Measurements from ENCODE around the gene PSMB7.

PSMB7 gene

DNA sequence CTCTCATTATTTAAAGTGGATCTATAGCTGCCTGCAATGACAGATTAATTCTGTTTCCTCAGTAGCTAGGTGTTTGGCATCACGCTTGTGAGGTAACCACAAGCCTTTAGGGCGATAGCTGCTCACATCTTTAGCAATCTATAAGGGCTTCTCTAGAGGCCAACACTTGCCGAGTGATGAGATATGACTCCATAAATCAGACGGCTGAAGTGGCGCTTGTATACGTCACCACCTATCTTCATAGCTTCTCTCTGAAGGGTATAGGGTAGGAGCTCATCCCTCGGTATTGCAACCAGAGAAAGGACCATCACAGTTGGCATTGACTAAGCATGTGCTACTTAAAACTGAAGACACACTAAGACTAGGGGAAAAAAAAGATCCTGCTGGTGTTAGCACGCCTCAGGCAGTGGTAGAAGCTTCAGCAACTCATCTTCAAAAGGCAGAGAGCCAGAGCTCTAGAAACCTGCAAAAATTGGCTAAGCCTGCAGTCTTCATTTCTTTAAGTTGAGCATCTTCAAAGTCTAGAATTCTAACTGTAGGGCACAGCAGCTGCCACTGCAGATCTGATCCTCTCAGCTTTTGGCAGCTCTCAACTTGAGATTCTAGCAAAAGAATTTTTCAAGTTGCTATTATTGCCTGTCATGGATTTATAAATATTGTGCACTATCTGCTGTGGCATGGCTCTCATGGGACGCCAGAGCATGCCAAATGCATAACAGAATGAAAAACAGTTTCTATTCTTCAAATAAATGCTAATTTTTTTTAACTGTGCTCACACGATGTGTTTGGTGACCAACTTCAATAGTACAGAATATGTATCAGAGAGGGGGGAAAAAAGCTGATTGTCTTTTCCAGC lies 37.5 kb downstream of the PSMB7 start:
- peak in 2 of 3 experiments; percentile 48 to 79 for DNase-seq

DNA sequence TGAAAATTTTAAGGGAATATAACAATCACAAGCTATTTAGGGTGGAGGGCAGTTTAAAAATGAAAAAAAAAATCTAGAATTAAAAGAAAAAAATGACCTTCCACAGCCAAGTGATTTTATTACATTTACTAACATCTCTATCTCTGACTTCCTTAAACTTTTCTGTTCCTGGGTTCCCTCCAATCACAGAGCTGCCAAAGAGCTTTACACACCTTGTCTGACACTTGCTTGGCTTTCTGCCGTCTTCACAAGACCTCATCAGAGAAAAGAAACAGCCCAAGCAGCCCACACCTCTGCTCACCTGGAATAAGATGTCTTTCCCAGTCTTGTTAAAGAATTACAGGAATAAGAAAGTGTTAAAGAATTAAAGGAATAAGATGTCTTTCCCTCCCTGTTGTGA lies 38.9 kb downstream of the PSMB7 start:
- no peak for DNase-seq

DNA sequence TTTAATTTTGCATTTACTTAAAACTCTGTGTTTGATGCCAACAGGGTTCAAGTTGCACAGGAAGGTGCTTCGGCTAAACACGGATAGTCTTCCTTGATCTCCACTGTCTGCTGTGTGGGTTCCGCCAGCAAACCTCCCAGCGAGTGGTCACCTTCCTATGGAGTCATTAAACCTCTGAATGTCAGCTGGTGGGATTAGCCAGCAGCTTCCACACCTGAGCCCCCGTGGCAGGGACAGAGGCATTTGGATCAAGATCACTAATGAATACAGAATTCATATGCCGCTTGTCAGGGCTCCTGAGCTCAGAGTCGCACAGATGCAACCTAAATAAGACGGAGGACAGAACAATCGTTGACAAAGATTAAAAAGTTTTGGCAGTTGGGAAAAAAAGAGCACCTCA lies 39.5 kb downstream of the PSMB7 start:
- DNase-seq: no peak

DNA sequence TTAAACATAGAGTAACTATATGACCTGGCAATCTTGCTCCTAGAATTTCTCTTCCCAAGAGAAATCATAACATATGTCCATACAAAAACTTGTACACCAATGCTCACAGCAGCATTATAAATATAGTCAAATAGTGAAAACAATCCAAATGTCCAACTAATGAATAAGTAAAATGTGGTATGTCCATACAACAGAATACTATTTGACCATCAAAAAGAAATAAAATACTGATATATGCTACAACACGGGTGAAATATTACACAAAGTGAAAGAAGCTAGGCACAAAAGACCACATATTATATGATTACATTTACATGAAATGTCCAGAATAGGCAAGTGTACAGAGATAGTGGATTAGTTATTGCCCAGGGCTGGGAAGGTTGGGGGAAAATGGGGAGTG lies 41.4 kb downstream of the PSMB7 start:
- DNase-seq: no peak

DNA sequence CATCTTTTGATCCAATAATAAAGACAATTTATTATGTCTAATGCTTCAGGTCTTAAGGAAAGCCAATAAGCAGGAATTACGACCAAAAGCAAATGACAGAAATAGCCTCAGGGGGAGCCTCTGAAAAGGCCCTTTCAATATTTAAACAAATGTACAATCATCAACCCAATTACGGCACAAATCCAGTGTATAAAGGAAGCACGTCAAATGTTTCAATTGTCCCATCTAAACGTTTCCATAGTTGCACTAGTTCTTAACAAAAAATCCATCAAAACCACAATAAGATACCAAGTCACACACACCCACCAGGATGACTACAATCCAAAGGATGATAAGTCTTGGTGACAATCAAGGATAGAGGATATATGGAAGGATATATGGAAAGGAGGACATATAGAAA lies 41.9 kb downstream of the PSMB7 start:
- no peak for DNase-seq

DNA sequence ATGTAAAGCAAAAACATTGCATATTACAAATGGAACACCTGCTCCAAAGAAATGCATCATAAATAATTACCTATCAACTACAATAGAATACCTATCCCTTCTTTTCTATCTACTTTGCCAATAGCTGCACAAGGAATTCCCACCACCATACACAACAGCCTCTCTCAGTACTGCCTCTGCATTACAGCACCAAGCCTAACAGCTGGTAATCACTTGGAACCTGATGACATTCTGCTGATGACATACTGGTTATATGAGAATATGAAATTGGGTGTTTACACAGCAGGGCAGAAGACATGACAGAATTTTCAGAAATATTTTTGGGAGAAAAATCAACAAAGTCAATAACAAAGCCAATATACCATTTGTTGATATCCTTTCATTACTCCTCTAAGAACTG lies 43.2 kb downstream of the PSMB7 start:
- DNase-seq: no peak

DNA sequence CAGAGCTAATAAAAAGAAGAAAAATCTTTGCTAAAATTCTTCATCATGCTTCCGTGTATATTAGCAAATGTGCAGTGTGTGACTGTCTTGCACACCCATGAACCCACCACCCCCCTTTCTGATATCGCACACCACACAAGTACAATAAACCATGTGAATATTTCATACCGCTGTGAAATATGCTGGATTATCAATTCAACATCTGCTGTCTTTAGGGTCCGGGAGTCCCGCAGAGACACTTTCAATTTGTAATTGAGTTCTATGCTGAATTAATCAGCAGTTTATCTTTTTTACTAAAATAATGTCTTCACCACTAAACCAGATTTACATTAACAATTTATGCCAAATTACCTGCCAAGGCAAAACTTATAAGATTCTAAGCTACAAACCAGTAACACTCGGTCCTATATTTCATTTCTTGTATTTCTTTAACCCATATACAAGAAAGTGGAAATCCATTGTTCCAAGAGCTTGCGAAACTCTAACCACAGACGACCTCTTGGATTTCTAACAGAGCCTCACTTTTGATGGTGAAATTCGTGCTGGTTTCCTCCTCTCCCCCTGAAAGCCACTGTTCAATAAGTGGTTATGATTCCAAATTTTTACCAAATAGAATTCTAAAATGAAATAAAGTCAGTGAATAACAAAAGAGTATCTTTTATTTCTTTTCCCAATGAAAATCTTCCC lies 44.2 kb downstream of the PSMB7 start:
- DNase-seq: no peak

DNA sequence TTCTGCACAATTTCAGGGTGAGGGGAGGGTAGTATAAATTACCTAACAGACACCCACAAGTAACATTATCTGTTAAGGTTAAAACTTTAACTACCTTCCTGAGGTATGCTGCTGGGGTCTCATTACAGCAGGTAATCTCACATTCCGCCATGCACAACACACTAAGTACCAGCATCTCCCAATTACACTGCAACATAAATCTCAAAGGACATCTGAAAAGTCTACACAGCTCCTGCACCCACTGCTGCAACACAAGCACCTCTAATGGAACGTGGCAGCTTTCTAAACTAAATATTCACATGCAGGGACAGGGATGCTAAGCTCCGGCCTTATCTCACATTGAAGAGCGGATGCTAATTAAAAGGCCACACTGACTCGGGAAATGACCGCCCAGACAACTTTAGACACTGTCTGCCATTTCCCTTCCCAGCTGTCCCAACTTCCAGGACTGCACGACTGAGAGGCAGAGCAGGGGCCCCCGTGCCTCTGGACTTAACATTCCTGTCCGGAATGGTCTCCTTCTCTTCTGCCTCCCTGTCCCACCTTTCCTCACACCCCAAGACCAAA lies 45.9 kb downstream of the PSMB7 start:
- no peak for DNase-seq

DNA sequence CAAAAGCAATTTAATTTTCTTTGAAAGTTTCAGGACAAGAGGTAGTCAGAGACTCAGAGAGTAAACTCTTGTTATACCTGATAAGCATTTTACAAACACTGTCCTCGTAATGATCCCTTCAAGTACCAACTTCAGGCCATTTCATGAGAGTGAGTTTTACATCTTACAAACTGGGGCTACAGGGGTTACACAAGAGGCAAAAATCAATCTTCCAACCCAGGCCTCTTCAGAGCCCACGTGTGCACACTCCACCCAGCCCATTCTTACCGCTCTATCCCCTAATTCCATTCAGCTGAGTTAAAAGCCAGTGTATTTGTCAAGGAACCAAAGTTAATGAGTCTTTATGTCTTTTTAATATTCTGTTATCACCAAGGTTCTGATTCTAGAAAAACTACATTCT lies 46.5 kb downstream of the PSMB7 start:
- no peak for DNase-seq

DNA sequence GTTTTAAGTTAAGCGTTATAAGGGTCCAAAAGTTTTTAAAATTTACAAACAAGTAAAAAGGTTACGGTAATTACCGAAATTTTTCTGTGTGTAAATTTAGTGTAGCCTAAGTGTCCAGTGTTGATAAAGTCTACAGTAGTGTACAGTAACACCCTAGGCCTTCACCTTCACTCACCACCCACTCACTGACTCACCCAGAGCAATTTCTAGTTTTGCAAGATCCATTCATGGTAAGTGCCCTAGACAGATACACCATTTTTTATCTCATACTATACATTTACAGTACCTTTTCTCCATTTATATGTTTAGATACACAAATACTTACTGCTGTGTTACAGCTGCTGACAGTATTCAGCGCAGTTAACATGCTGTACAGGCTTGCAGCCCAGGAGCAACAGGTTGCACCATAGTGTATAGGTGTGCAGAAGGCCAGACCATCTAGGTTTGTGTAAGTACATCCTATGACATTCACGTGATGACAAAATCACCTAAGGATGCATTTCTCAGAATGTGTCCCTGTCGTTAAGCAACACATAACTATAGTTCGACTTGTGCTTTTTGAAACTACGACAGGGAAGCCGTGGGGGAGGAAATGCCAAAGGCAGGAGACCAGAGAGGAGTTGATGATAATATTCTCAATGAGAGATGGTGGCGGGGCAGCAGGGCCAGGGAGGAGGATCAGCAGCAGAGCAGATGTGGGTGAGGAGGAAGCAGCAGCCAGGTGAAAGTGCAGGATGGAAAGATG lies 48.6 kb downstream of the PSMB7 start:
- DNase-seq: no peak

DNA sequence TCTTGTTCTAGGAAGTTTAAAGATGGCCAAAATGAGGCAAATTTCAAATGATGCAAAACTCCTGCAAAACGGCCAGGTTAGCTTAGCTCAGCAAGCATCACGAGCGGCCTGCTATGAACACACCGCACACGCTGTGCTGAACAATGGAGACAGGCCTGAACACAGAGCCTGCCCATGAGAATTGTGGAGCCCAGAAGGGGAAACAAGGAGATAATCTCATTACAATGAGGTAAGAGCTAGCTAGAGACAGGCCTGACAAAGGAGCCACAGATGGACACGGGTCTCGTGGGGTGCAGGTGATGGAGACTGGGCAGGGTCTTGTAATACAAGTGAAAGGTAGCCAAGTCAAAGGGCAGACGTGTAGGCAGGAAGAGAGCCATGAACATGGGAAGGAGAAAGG lies 50.2 kb downstream of the PSMB7 start:
- DNase-seq: no peak

DNA sequence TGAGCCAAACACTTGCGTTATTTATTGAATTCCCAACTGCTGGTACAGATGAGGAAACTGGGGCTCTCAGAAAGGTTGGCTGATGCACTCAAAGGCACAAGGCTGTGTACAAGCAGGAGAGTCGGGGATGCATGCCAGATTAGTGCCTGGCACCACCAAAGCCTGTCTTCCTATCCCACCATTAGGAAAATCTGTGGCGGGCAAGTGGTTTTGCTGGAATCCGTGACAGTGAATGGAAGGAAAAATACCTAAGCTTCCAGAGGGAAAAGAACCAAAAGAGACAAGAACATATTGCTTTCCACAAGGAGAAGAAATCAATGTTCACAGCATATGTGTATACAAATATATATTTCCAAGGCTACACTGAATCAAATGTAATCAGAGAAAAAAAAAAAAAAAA lies 51.1 kb downstream of the PSMB7 start:
- no peak for DNase-seq

DNA sequence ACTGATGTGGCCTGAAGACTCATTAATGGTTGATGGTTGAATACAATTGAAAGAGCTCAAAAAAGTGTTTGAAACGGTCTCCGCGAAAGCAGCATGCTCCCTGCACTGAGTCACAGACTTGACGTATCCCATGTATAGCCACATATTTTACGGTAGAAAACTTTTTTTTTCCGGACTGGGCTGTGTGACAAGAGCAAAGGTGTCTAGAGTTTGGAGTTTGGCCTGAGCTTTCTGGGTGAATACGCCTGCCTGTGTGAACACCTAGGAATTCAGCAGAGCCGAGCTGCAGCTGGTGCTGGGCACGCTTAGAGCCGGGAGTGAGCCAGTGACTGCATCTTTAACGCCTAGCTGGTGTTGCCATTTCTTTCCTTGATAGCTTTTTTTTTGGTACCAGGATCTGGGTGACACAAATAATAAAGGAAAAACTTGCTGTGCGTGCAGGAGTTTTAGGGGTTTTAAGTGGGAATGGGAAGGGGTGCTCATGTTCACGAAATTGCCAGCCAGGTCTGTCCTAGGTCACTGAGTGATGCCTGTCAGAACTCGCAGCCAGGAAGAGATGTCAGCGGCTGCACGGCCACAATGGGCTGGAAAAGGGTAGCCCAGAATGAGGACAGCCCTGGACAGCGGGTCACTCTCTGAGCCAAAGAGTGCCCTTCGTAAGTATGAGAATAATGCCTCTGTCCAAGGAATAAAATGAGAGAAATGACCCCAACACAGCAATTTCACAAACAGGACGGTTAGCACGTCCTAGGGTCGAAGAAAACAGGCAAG lies 51.7 kb downstream of the PSMB7 start:
- no peak for DNase-seq

DNA sequence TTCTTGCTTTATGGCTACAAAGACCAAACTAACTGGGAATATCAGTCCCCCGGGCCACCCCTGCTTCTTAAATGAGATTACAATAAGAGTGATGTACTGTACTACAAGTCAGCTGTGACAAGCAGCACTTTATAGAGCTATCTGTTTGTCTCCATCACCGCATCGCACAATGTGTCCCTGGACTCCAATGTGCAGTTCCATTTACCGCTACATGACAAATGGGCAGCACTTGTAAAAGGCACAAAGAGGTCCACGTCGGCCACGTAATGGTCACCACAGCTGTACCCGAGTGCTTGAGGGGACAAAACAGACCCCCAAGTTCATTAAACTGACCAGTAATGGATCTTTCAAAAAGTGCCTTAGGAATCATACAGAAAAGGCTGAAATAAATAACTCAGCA lies 54.1 kb downstream of the PSMB7 start:
- no peak for DNase-seq

DNA sequence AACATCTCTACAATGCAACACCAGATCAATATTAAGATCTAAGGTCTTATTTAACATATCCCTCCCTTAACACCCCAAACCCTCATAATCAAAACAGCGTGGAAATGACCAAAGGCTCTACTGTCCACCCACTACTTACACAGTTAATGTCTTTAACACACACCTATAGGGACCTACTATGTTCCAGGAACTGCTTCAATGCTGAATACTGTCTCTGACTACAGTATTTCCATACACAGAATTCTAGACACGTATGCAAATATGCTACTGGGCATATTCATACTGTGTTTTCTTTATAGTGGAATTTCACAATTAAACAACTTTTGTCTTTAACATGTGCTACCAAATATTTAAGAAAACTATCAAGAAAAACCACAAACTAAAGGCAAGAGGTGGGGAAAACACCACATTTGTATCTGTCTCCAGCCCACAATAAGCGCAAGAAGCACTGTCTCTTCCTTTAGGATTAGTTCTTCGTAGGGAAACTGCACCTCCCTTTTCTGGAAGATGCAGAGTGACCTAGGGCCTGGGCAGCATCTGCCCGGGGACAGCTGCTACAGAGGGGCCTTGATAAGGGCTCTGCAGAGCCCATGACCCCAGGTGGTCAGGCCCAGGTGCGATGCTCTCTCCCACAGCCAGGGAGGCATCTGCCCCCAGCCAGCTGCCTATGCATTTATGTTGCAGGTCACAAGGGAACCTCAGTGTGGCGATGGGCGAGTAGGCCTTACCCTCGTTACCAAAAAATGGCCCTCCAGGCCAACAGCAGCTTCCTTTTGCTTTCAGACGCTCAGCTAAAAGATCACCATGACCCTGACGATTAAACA lies 55.2 kb downstream of the PSMB7 start:
- no peak for DNase-seq

DNA sequence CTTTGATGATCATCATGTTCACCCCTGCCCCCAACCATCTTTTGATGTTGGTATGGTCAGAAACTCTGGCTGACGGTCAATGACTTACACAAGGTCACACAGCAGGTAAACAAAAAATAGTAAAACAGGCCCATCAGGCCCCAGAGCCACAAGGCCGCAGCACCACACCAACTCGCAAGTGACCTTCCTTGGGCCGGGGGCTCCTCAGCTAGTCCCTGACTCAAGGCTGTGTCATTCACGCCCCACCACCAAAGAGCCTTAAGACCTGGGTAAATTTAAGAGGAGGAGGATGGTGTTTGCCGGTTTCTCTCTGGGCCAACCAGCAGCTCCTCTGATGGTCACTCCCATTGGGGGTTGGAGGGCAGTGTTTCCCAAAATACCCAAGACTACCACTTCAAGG lies 55.8 kb downstream of the PSMB7 start:
- no peak for DNase-seq

DNA sequence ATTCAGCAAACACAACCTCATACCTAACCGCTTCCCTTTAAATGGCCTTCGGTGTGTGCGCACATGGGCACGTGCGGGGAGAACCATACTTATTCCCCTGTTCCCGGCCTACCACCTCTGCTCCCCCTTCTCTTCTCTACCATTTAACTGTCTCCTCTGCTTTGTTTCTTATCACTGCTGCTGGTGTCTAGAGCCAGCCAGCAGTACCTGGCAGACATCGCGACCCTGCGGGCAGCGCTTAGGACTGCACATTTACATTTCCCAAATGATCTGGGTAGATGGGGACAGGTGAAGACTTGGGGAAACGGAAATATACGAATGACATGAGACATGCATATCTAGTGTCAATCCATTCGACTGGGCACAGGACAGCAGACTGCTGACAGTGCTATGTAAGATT lies 56.6 kb downstream of the PSMB7 start:
- DNase-seq: no peak

DNA sequence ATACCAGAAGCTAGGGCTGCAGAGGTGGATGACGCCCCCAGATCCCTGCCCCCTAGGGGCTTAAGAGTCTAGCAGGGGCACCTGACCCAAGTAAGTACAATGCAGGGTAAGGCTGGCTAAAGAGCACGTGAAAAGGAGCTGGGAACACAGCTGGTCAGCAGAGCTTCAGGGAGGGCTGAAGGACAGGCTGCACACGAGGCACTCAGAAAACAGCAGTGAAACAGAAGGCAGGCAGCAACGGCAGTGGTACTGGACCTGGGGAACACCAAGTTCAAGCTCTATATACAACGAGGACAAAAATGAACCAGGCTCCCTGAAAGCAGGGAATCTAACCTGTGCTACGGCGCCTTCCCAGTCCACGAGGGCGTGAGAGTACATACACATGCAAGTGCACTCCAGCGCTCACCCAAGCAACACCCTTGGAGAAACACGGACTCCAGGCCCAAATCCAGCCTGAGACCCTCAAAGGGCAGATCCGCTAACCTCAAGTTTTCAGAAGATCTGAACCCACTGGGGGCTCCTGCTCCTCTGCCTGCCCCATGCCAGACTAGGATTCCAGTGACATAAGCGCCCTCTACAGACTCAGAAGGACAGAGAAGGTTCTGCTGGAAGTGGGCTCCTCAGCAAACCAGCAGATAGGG lies 57.4 kb downstream of the PSMB7 start:
- no peak for DNase-seq

DNA sequence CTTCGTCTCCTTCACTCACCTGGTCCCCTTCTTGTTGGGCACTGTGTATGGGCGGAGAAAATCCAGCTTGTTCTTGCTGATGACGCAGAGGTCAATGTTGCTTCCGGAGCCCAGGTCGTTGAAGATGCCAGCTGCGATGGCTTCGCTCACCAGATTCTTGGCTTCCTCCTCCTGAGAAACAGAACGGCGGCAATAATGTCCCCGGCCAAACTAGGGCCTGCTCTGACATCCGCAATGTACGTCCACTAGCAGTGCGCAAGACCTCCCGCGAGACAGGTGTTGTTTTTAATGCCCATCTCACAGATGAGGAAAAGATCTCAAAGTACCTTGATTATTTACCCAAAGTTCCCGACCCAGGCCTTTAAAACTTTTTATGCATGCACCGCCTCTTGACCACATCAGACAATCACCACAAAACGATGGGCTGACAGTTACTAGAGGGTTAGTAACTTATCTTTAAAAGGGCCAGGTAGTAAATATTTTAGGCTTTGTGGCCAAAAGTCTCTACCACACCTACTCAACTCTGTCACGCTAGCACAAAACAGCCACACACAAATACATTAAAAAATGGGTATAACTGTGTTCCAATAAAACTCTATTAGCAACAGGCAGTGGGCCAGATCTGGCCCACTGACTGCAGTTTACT lies 58.4 kb downstream of the PSMB7 start:
- no peak for DNase-seq

DNA sequence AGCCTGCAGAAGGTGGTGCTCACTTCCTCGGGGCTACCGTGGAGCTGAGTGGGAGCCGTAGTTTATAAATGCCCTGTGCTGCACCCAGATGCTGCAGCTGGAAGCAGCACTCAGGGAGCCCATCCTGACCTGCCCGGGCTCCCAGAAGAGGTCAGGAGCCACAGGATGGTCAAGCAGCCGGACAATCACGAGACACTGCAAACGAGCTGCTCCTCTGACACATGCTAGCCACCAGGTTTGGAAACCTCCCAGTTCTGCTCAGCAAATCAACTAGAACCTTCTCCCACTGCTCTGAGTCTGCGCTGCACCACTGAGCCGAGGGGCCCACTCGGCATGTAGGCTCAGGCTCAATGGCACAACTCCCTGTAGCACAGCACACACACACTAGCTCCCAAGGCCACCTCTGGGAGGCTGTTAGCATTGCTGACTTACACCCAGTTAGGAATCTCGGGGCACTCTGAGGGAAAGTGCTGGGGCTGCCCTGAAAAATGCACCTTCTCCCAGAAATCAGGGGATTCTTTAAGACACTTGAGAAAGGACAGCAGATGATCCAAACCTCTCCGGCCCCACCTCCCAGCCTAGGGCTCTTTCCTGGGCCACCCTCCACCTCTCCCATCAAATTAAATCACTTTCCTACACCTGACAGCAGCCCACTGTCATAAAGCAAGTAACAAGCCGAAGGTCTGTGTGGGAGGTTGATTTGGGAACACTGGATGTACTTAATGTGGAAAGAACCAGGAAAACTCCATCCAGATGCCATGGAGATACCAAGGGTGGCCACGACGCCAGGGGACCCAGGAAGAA lies 59.1 kb downstream of the PSMB7 start:
- DNase-seq: no peak
